Right renal cortex interstitium (tissue), 3 donors: Measurements from ENCODE around the gene MYMK. TPM values are rescaled to one million over a fixed set of nuclear protein-coding genes. Genes with fewer than 3 reads are reported as not detected.
A peak's percentile ranks its signal among the peaks of the same experiment; 100 is the strongest.

ENCODE experiments used
- DNase-seq, 3 donors: peaks; one replicate each; pipeline ENCODE4 v3.0.0-alpha.2; 2013; ENCODE audit warnings: low read depth in 3 of 3, low spot score in 2 of 3
- polyA plus RNA-seq, 3 donors: library from polyadenylated mRNA; unstranded; fragments of 120-200 nt; gene quantifications; one replicate each; pipeline ENCODE4 v1.2.1, GENCODE V29; 2013; ENCODE audit not compliant: insufficient read length in 3 of 3

Gene MYMK
- polyA plus RNA-seq, 3 donors, result not detected

- DNase-seq, result no peak
Measured at GRCh38 chr9:133536080-133536479, 11.3 kb upstream of the MYMK start.

- no peak for DNase-seq
Measured at GRCh38 chr9:133535306-133535877, 10.6 kb upstream of the MYMK start.

GRCh38 chr9:133534346-133535291 lies 9.9 kb upstream of the MYMK start, which contains the start of gene ADAMTSL2:
Gene ADAMTSL2, plus strand, starts transcription at chr9:133534704. Its CDS starts 2,009 bp downstream, at chr9:133536713.
- DNase-seq, result peak in 2 of 3 donors; percentile 60 to 72

GRCh38 chr9:133533857-133534256 lies 9.1 kb upstream of the MYMK start:
- no peak for DNase-seq

GRCh38 chr9:133532937-133533668 lies 8.3 kb upstream of the MYMK start:
- DNase-seq, result no peak

- DNase-seq, result no peak
Measured at GRCh38 chr9:133531293-133531692, 6.5 kb upstream of the MYMK start.

GRCh38 chr9:133529874-133530273 lies 5.1 kb upstream of the MYMK start:
- DNase-seq, result no peak

- no peak for DNase-seq
Measured at GRCh38 chr9:133529457-133529856, 4.7 kb upstream of the MYMK start.

GRCh38 chr9:133528876-133529241 lies 4.1 kb upstream of the MYMK start:
- no peak for DNase-seq

- DNase-seq, result no peak
Measured at GRCh38 chr9:133528001-133528875, 3.5 kb upstream of the MYMK start.

GRCh38 chr9:133527444-133527920 lies 2.7 kb upstream of the MYMK start:
- DNase-seq, result peak in 2 of 3 donors; percentile 54 to 74

GRCh38 chr9:133526721-133527321 lies 2.1 kb upstream of the MYMK start:
- DNase-seq, result no peak

- no peak for DNase-seq
Measured at GRCh38 chr9:133525677-133526076, 918 bp upstream of the MYMK start.

GRCh38 chr9:133524146-133524545 lies 613 bp downstream of the MYMK start:
- no peak for DNase-seq

- DNase-seq, result no peak
Measured at GRCh38 chr9:133523106-133523505, 1.7 kb downstream of the MYMK start.

GRCh38 chr9:133522073-133522910 lies 2.5 kb downstream of the MYMK start:
- DNase-seq, result no peak

- no peak for DNase-seq
Measured at GRCh38 chr9:133521122-133522072, 3.4 kb downstream of the MYMK start.
